Transverse colon (tissue), 3 donors: ENCODE measurements around the gene RTKN.

ENCODE experiments used
- EP300 ChIP-seq: sonication (generic); formaldehyde crosslinking; IDR thresholded peaks from one replicate; pipeline ENCODE4 v1.6.1; 2017; ENCODE audit warnings: antibody characterized with exemption, low read depth
- POLR2A ChIP-seq: fragments of 450-650 bp; IDR thresholded peaks from one replicate; pipeline ENCODE4 v1.6.1; 2016; ENCODE audit warnings: antibody characterized with exemption, mild to moderate bottlenecking, moderate library complexity
- TF ChIP-seq, protein P1 (sequence below), 5 experiments: fragments of 200-600 bp in 3 of 5; fragments of 450-650 bp in 2 of 5; sonication (generic) in 3 of 5; IDR thresholded peaks; 1 replicate in 2 of 5; 2 replicates in 3 of 5; pipeline ENCODE4 v1.5.1; 2016 to 2017; ENCODE audit warnings: antibody characterized with exemption in 5 of 5, inconsistent platforms in 3 of 5, mild to moderate bottlenecking in 2 of 5, moderate library complexity in 1 of 5

DNA sequence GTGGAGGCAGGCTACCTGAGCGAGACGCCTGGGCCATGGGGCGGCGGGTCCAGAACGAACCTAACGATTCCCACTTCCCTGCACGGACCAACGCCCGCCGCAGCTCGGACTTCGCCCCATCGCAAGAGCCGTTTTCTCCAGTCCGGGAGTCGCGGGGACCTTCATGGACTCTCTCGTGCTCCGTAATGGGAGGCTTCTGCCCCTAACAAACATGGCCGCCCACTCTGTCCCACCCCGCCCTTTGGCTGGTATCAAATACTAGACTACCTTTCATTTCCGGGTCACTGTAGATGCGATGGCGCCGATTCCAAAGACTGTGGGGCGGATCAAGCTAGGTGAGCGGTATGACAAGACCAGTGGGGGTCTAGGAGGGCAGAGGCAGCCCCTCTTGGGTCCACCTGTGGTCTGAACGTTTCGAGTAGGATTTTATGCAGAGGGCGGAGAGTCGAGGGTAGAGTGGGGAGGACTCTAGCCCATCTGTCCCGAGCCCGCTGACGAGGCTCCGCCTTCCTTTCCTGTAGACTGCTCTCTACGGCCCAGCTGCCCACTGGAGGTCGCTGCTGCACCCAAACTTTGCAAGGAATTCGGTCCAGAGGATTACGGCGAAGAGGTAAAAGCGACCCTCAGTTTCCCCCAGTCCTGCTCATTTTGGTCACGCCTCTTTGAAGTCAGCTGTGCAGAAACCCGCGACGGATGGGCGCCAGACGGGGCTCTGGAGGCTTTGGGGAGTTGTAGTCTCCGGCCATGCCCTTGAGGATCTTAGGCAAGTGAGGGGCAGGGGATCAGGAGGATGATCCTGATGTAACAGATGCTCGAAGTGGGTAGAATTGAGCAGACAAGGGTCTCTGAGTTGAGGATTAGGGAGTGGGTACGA is 41.3 kb upstream of the RTKN start, which contains the start of the genes CCDC142 and TTC31:
- peak; percentile 79 for TF ChIP-seq POLR2A
- TF ChIP-seq, protein P1, sequence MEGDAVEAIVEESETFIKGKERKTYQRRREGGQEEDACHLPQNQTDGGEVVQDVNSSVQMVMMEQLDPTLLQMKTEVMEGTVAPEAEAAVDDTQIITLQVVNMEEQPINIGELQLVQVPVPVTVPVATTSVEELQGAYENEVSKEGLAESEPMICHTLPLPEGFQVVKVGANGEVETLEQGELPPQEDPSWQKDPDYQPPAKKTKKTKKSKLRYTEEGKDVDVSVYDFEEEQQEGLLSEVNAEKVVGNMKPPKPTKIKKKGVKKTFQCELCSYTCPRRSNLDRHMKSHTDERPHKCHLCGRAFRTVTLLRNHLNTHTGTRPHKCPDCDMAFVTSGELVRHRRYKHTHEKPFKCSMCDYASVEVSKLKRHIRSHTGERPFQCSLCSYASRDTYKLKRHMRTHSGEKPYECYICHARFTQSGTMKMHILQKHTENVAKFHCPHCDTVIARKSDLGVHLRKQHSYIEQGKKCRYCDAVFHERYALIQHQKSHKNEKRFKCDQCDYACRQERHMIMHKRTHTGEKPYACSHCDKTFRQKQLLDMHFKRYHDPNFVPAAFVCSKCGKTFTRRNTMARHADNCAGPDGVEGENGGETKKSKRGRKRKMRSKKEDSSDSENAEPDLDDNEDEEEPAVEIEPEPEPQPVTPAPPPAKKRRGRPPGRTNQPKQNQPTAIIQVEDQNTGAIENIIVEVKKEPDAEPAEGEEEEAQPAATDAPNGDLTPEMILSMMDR (IDR thresholded peaks at IDR 0.05) = peak; percentile 82 to 94 (median 88)
- no peak for TF ChIP-seq EP300
